ENCODE results near the gene OR10H5. TPM values are rescaled to one million over a fixed set of nuclear protein-coding genes. Genes with fewer than 3 reads are reported as not detected.

OR10H5 gene
- total and polyA plus RNA-seq, 2 of the 13 experiments (the other 11 are each of a cell fraction or from before 2014, with no cell fraction given): not detected

DNA sequence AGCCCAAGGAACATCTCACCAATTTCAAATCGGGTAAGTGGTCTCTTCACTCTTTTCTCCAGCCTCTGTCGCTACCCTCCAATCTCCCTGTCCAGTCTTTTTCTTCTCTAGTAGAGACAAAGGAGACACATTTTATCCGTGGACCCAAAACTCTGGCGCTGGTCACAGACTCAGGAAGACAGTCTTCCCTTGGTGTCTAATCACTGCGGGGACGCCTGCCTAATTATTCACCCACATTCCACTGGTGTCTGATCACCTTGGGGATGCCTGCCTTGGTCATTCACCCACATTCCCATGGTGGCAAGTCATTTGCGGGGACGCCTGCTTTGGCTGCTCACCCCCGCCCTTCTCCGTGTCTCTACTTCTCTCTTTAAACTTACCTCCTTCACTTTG lies 41.8 kb downstream of the OR10H5 start:
- Histone ChIP-seq H3K9ac (ENCODE audit: insufficient read depth, low read depth, low read length) (no peak overlapping the region), H3K79me2 (ENCODE audit: insufficient read depth, low read length) (no peaks in the 10 kb centered on the region), H3K4me2 (ENCODE audit: low read depth, low read length) (no peak overlapping the region), H3K4me3 (replicated peaks in 1 of 3; ENCODE audit: insufficient read depth in 1 of 3, low read depth in 2 of 3, low read length in 3 of 3) (no peak overlapping the region), H3K4me1 (ENCODE audit: insufficient read depth, low read length) (peaks cover 11% of the 10 kb centered on the region; the same call in 1 of the 2 replicates), H4K20me1 (ENCODE audit: insufficient read depth, low read length) (no peaks in the 10 kb centered on the region), H3K27ac (ENCODE audit: extremely low read length, insufficient read depth, low read length) (no peak overlapping the region), H3K9me3 (ENCODE audit: low read length) (no peaks in the 10 kb centered on the region), H2AFZ (ENCODE audit: low read length) (no peak overlapping the region), H3K27me3 (ENCODE audit: control insufficient read depth in 1 of 2, insufficient read depth in 2 of 2, low read length in 2 of 2) (peaks cover 0 to 2% of the 10 kb centered on the region in 2 experiments; a peak in 2 of 5 replicates), H3K36me3 (replicated peaks in 1 of 2; ENCODE audit: control insufficient read depth in 1 of 2, insufficient read depth in 2 of 2, low read length in 2 of 2) (no peaks in the 10 kb centered on the region)
- ChIA-PET CTCF (ENCODE audit: low intra/inter-chr PET ratio, low total read pairs) (no interaction called here), POLR2A (interaction anchor here (1.5 kb wide), 1 partner anchor 7 kb away, joined by 7 read pairs; no protein-coding TSS in a partner anchor)
- intact Hi-C loops (cut with micrococcal nuclease; ENCODE audit: unreplicated experiment): no loop called here
- in situ Hi-C loops (cut with HindIII; ENCODE audit: extremely low pct_ligation_motif_present, low pct_unique_long_range_greater_than_20kb): no loop called here
- BruUV-seq (replicated peaks): no TSS peak
- ATAC-seq: no peak
- FAIRE-seq: no peak
- no peak for DNase-seq (ENCODE audit: low spot score)
- WGBS (ENCODE audit: low lambda C conversion rate): 73% methylated on average over 10 of the region's 10 CpGs
- TF ChIP-seq, protein P1, sequence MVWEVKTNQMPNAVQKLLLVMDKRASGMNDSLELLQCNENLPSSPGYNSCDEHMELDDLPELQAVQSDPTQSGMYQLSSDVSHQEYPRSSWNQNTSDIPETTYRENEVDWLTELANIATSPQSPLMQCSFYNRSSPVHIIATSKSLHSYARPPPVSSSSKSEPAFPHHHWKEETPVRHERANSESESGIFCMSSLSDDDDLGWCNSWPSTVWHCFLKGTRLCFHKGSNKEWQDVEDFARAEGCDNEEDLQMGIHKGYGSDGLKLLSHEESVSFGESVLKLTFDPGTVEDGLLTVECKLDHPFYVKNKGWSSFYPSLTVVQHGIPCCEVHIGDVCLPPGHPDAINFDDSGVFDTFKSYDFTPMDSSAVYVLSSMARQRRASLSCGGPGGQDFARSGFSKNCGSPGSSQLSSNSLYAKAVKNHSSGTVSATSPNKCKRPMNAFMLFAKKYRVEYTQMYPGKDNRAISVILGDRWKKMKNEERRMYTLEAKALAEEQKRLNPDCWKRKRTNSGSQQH (CRISPR knock-in tag; IDR thresholded peaks at IDR 0.05; ENCODE audit: low read depth): no peak
- TF ChIP-seq ZNF589 (CRISPR knock-in tag; conservative IDR thresholded peaks at IDR 0.05) (no peak), TRIM24 (CRISPR knock-in tag; IDR thresholded peaks at IDR 0.05) (no peak), TEAD3 (CRISPR knock-in tag; optimal IDR thresholded peaks at IDR 0.05; ENCODE audit: borderline replicate concordance) (no peak), ZMAT3 (CRISPR knock-in tag; conservative IDR thresholded peaks at IDR 0.05) (no peak), MIXL1 (CRISPR knock-in tag; IDR thresholded peaks at IDR 0.05) (no peak), ZNF644 (CRISPR knock-in tag; IDR thresholded peaks at IDR 0.05; ENCODE audit: low read depth) (no peak), KDM5B (CRISPR knock-in tag; IDR thresholded peaks at IDR 0.05; ENCODE audit: borderline replicate concordance) (no peak), KDM1A (CRISPR knock-in tag; IDR thresholded peaks at IDR 0.05) (no peak), RFX1 (IDR thresholded peaks at IDR 0.05) (no peak), MAZ (IDR thresholded peaks at IDR 0.05; ENCODE audit: borderline replicate concordance, low read depth, low read length) (no peak), MAZ (CRISPR knock-in tag; IDR thresholded peaks at IDR 0.05; ENCODE audit: low read depth) (no peak), ZNF781 (CRISPR knock-in tag; IDR thresholded peaks at IDR 0.05; ENCODE audit: borderline replicate concordance, not compliant biosample characterization) (no peak), TCF7 (IDR thresholded peaks at IDR 0.05; ENCODE audit: low read depth) (no peak), PAWR (CRISPR knock-in tag; IDR thresholded peaks at IDR 0.05; ENCODE audit: borderline replicate concordance) (no peak)
- TF ChIP-seq, protein P2, sequence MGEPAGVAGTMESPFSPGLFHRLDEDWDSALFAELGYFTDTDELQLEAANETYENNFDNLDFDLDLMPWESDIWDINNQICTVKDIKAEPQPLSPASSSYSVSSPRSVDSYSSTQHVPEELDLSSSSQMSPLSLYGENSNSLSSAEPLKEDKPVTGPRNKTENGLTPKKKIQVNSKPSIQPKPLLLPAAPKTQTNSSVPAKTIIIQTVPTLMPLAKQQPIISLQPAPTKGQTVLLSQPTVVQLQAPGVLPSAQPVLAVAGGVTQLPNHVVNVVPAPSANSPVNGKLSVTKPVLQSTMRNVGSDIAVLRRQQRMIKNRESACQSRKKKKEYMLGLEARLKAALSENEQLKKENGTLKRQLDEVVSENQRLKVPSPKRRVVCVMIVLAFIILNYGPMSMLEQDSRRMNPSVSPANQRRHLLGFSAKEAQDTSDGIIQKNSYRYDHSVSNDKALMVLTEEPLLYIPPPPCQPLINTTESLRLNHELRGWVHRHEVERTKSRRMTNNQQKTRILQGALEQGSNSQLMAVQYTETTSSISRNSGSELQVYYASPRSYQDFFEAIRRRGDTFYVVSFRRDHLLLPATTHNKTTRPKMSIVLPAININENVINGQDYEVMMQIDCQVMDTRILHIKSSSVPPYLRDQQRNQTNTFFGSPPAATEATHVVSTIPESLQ (CRISPR knock-in tag; conservative IDR thresholded peaks at IDR 0.05): no peak
- TF ChIP-seq, protein P3, sequence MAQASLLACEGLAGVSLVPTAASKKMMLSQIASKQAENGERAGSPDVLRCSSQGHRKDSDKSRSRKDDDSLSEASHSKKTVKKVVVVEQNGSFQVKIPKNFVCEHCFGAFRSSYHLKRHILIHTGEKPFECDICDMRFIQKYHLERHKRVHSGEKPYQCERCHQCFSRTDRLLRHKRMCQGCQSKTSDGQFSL (CRISPR knock-in tag; IDR thresholded peaks at IDR 0.05): no peak
- TF ChIP-seq, protein P4, sequence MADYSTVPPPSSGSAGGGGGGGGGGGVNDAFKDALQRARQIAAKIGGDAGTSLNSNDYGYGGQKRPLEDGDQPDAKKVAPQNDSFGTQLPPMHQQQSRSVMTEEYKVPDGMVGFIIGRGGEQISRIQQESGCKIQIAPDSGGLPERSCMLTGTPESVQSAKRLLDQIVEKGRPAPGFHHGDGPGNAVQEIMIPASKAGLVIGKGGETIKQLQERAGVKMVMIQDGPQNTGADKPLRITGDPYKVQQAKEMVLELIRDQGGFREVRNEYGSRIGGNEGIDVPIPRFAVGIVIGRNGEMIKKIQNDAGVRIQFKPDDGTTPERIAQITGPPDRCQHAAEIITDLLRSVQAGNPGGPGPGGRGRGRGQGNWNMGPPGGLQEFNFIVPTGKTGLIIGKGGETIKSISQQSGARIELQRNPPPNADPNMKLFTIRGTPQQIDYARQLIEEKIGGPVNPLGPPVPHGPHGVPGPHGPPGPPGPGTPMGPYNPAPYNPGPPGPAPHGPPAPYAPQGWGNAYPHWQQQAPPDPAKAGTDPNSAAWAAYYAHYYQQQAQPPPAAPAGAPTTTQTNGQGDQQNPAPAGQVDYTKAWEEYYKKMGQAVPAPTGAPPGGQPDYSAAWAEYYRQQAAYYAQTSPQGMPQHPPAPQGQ (CRISPR knock-in tag; IDR thresholded peaks at IDR 0.05; ENCODE audit: borderline replicate concordance): no peak
- TF ChIP-seq, protein P5, sequence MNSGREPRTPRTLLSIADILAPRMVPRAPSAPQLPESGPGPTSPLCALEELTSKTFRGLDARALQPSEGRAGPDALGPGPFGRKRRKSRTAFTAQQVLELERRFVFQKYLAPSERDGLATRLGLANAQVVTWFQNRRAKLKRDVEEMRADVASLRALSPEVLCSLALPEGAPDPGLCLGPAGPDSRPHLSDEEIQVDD (CRISPR knock-in tag; IDR thresholded peaks at IDR 0.05; ENCODE audit: borderline replicate concordance): no peak
